ENCODE measurements around the gene MAP3K13. TPM values are rescaled to one million over a fixed set of nuclear protein-coding genes. Genes with fewer than 3 reads are reported as not detected.

The MAP3K13 gene
- total and polyA plus RNA-seq, 2 of the 13 experiments (the other 11 are each of a cell fraction or from before 2014, with no cell fraction given) = 24.2 to 26.5 TPM

DNA sequence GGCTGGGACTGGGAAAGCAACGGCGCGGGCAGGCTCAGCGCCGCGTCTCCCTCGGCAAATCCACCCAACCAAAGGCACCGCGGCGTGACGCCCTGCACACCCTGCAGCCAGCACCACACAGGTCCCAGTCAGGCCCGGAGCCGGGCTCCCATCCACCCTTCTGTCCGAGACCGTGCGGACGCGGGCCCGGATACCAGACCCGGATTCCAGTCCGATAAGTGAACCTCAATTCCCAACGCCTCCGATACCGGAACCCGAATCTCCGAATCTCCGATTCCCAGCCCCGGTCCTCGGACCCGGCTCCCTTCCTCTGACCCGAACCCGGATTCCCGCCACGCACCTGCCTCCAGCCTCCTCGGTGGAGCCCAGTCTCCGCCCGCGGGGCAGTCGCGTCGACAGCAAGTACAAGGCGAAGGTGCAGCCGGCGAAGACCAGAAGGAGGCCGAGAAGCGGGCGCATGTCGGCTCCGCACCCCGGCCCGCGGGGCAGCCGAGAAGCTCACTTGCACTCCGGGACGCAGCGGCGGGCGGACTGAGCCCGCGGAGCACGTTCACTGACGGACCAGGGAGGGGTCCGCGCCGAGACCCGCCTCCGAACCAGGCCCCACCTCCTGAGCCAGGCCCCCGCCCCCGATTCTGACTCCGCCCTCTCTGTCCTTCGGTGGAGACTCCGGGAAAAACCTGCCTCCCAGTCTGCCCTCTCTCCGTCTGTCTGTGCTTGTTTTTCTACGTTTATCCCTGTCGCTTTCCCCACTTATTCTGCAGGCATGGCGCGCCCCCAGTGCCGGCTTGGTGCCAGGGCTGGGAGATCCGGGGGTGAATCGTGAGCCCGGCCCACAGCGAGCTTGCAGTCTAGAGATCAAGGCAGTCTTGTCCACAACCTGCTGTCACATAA lies 135.8 kb downstream of the MAP3K13 start, which contains the start of gene TMEM41A:
TMEM41A (minus strand) TSS at position 533 of the 894 bp plus-strand sequence; CDS start at position 459, 74 bp downstream.
- Histone ChIP-seq H3K27me3 (ENCODE audit: control insufficient read depth in 1 of 2, insufficient read depth in 2 of 2, low read length in 2 of 2) (no peaks in the 10 kb centered on the region), H3K9ac (ENCODE audit: insufficient read depth, low read depth, low read length) (peak within 1 kb of the TSS; percentile 94), H3K4me1 (ENCODE audit: insufficient read depth, low read length) (peaks cover 46% of the 10 kb centered on the region), H3K36me3 (replicated peaks in 1 of 2; ENCODE audit: control insufficient read depth in 1 of 2, insufficient read depth in 2 of 2, low read length in 2 of 2) (peaks cover 13 to 30% of the 10 kb centered on the region in 2 experiments), H3K9me3 (ENCODE audit: low read length) (no peaks in the 10 kb centered on the region), H2AFZ (ENCODE audit: low read length) (peak within 1 kb of the TSS; percentile 16), H3K4me2 (ENCODE audit: low read depth, low read length) (peak within 1 kb of the TSS; percentile 86), H3K79me2 (ENCODE audit: insufficient read depth, low read length) (peaks cover 14% of the 10 kb centered on the region), H3K4me3 (replicated peaks in 1 of 3; ENCODE audit: insufficient read depth in 1 of 3, low read depth in 2 of 3, low read length in 3 of 3) (peak within 1 kb of the TSS; percentile 97 to 99 (median 99)), H3K27ac (ENCODE audit: extremely low read length, insufficient read depth, low read length) (peak within 1 kb of the TSS; percentile 95), H4K20me1 (ENCODE audit: insufficient read depth, low read length) (0 out of 2 replicates have a peak, but pooled peaks cover 2% of the 10 kb centered on the region)
- ChIA-PET POLR2A (interaction anchor here (0.8 to 1.4 kb wide), 3 partner anchors 10 to 88 kb away, joined by 3 read pairs; no protein-coding TSS in a partner anchor), CTCF (ENCODE audit: low intra/inter-chr PET ratio, low total read pairs) (interaction anchor here (0.8 kb wide), 1 partner anchor 60 kb away, joined by 3 read pairs; no protein-coding TSS in a partner anchor)
- DNase-seq (ENCODE audit: low spot score) (peak; percentile 75), ATAC-seq (peak; percentile 92), FAIRE-seq (peak; percentile 79)
- intact Hi-C loops (cut with micrococcal nuclease; ENCODE audit: unreplicated experiment) = loop anchor here (5.0 kb wide), 1 partner anchor 89 kb away; the partner anchor contains the start of gene SENP2
- WGBS (ENCODE audit: low lambda C conversion rate) = 2% methylated on average over 26 of the region's 82 CpGs
- BruUV-seq (replicated peaks) = TSS peak; percentile 52
- in situ Hi-C loops (cut with HindIII; ENCODE audit: extremely low pct_ligation_motif_present, low pct_unique_long_range_greater_than_20kb) = no loop called here
- TF ChIP-seq ZNF383 (CRISPR knock-in tag; IDR thresholded peaks at IDR 0.05; ENCODE audit: borderline replicate concordance) (no peak; the same call in 1 of the 2 replicates), TOPORS (CRISPR knock-in tag; IDR thresholded peaks at IDR 0.05) (peak; percentile 95), SAFB2 (CRISPR knock-in tag; IDR thresholded peaks at IDR 0.05; ENCODE audit: borderline replicate concordance, low read depth) (peak; percentile 97), ZNF558 (CRISPR knock-in tag; IDR thresholded peaks at IDR 0.05; ENCODE audit: borderline replicate concordance) (no peak), CREM (IDR thresholded peaks at IDR 0.05) (no peak), CREM (CRISPR knock-in tag; IDR thresholded peaks at IDR 0.05) (no peak), SOX13 (IDR thresholded peaks at IDR 0.05) (no peak), SOX13 (CRISPR knock-in tag; conservative IDR thresholded peaks at IDR 0.05 in 1 of 2, IDR thresholded peaks at IDR 0.05 in 1 of 2) (peak in 1 of 2 experiments; percentile 68; a peak in 2 of 4 replicates), ZNF674 (CRISPR knock-in tag; IDR thresholded peaks at IDR 0.05; ENCODE audit: low read depth) (no peak; the same call in 1 of the 2 replicates), CCAR2 (optimal IDR thresholded peaks at IDR 0.05; ENCODE audit: low read depth, low read length) (peak; percentile 51), RFX5 (IDR thresholded peaks at IDR 0.05; ENCODE audit: low read depth, low read length) (0 out of 2 replicates have a peak, but pooled peaks have one; percentile 12), SMYD3 (CRISPR knock-in tag; IDR thresholded peaks at IDR 0.05) (peak; percentile 83; the same call in 1 of the 2 replicates), RFX1 (IDR thresholded peaks at IDR 0.05) (no peak), ADNP (CRISPR knock-in tag; IDR thresholded peaks at IDR 0.05) (no peak), ZFP90 (CRISPR knock-in tag; IDR thresholded peaks at IDR 0.05; ENCODE audit: borderline replicate concordance) (0 out of 2 replicates have a peak, but pooled peaks have one; percentile 23), SUZ12 (IDR thresholded peaks at IDR 0.05; ENCODE audit: low read depth, low read length) (no peak)
- TF ChIP-seq, protein P1, sequence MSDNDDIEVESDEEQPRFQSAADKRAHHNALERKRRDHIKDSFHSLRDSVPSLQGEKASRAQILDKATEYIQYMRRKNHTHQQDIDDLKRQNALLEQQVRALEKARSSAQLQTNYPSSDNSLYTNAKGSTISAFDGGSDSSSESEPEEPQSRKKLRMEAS (IDR thresholded peaks at IDR 0.05) = peak; percentile 91
- TF ChIP-seq, protein P2, sequence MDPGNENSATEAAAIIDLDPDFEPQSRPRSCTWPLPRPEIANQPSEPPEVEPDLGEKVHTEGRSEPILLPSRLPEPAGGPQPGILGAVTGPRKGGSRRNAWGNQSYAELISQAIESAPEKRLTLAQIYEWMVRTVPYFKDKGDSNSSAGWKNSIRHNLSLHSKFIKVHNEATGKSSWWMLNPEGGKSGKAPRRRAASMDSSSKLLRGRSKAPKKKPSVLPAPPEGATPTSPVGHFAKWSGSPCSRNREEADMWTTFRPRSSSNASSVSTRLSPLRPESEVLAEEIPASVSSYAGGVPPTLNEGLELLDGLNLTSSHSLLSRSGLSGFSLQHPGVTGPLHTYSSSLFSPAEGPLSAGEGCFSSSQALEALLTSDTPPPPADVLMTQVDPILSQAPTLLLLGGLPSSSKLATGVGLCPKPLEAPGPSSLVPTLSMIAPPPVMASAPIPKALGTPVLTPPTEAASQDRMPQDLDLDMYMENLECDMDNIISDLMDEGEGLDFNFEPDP (CRISPR knock-in tag; conservative IDR thresholded peaks at IDR 0.05) = no peak
- TF ChIP-seq, protein P3, sequence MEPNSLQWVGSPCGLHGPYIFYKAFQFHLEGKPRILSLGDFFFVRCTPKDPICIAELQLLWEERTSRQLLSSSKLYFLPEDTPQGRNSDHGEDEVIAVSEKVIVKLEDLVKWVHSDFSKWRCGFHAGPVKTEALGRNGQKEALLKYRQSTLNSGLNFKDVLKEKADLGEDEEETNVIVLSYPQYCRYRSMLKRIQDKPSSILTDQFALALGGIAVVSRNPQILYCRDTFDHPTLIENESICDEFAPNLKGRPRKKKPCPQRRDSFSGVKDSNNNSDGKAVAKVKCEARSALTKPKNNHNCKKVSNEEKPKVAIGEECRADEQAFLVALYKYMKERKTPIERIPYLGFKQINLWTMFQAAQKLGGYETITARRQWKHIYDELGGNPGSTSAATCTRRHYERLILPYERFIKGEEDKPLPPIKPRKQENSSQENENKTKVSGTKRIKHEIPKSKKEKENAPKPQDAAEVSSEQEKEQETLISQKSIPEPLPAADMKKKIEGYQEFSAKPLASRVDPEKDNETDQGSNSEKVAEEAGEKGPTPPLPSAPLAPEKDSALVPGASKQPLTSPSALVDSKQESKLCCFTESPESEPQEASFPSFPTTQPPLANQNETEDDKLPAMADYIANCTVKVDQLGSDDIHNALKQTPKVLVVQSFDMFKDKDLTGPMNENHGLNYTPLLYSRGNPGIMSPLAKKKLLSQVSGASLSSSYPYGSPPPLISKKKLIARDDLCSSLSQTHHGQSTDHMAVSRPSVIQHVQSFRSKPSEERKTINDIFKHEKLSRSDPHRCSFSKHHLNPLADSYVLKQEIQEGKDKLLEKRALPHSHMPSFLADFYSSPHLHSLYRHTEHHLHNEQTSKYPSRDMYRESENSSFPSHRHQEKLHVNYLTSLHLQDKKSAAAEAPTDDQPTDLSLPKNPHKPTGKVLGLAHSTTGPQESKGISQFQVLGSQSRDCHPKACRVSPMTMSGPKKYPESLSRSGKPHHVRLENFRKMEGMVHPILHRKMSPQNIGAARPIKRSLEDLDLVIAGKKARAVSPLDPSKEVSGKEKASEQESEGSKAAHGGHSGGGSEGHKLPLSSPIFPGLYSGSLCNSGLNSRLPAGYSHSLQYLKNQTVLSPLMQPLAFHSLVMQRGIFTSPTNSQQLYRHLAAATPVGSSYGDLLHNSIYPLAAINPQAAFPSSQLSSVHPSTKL (CRISPR knock-in tag; IDR thresholded peaks at IDR 0.05) = peak; percentile 77

All from HepG2 (cell line).